ENCODE measurements around the gene ENO2. TPM values are rescaled to one million over a fixed set of nuclear protein-coding genes. Genes with fewer than 3 reads are reported as not detected.

The ENO2 gene
- total RNA-seq, 1 experiment from 2014 or later: 30.2 TPM

GRCh38 chr12:6928022-6928702 is 13.8 kb downstream of the ENO2 start:
- Histone ChIP-seq H3K36me3 (ENCODE audit: low read depth, low read length) (no peaks in the 10 kb centered on the region), H3K4me3 (ENCODE audit: low read length) (peak overlapping the region; percentile 93), H3K79me2 (ENCODE audit: low read length) (peaks cover 55% of the 10 kb centered on the region), H3K4me2 (ENCODE audit: low read length) (peak overlapping the region; percentile 95), H3K9ac (ENCODE audit: low read length) (peak overlapping the region; percentile 84), H4K20me1 (ENCODE audit: low read length) (no peaks in the 10 kb centered on the region; the same call in 1 of the 2 replicates), H3K27ac (ENCODE audit: low read length) (no peak overlapping the region), H3K9me2 (replicated peaks; ENCODE audit: low read length) (no peaks in the 10 kb centered on the region), H3K4me1 (ENCODE audit: insufficient read depth, low read length) (peaks cover 43% of the 10 kb centered on the region), H2AFZ (ENCODE audit: low read length) (peak overlapping the region; percentile 57), H3K9me3 (ENCODE audit: low read length) (no peaks in the 10 kb centered on the region), H3F3A (ENCODE audit: low read length, unreplicated experiment) (no peaks in the 10 kb centered on the region), H3K27me3 (ENCODE audit: low read length) (no peaks in the 10 kb centered on the region)
- POLR2A ChIA-PET (ENCODE audit: unreplicated experiment): no interaction called here
- DNase-seq (no peak), ATAC-seq (no peak)
- BruUV-seq (replicated peaks): no TSS peak
- intact Hi-C loops (cut with micrococcal nuclease): loop anchor here (5.0 kb wide), 1 partner anchor 61 kb away; the partner anchor contains the start of gene TPI1
- TF ChIP-seq EZH2 (IDR thresholded peaks at IDR 0.05; ENCODE audit: low read length, unreplicated experiment): no peak
- CTCF ChIA-PET: interaction anchor here (0.6 kb wide), 1 partner anchor 55 kb away, joined by 6 read pairs; the partner anchor contains the start of gene SPSB2

GRCh38 chr12:6928703-6929407 is 14.5 kb downstream of the ENO2 start:
- Histone ChIP-seq H3K27me3 (ENCODE audit: low read length) (no peaks in the 10 kb centered on the region), H4K20me1 (ENCODE audit: low read length) (no peaks in the 10 kb centered on the region; the same call in 1 of the 2 replicates), H3K4me2 (ENCODE audit: low read length) (peak overlapping the region; percentile 95), H3K79me2 (ENCODE audit: low read length) (peaks cover 55% of the 10 kb centered on the region), H3K9me2 (replicated peaks; ENCODE audit: low read length) (no peaks in the 10 kb centered on the region), H3K4me1 (ENCODE audit: insufficient read depth, low read length) (peaks cover 43% of the 10 kb centered on the region), H2AFZ (ENCODE audit: low read length) (peak overlapping the region; percentile 57), H3K4me3 (ENCODE audit: low read length) (peak overlapping the region; percentile 93), H3K9me3 (ENCODE audit: low read length) (no peaks in the 10 kb centered on the region), H3K36me3 (ENCODE audit: low read depth, low read length) (no peaks in the 10 kb centered on the region), H3K9ac (ENCODE audit: low read length) (peak overlapping the region; percentile 84), H3F3A (ENCODE audit: low read length, unreplicated experiment) (no peaks in the 10 kb centered on the region), H3K27ac (ENCODE audit: low read length) (no peak overlapping the region)
- no peak for DNase-seq
- CTCF ChIA-PET: interaction anchor here (0.6 kb wide), 1 partner anchor 56 kb away, joined by 6 read pairs; the partner anchor contains the start of gene SPSB2
- intact Hi-C loops (cut with micrococcal nuclease): loop anchor here (5.0 kb wide), 1 partner anchor 62 kb away; the partner anchor contains the start of gene TPI1
- no TSS peak for BruUV-seq (replicated peaks)
- no peak for ATAC-seq
- POLR2A ChIA-PET (ENCODE audit: unreplicated experiment): interaction anchor here (0.5 kb wide), 1 partner anchor 15 kb away, joined by 12 read pairs; the partner anchor contains the start of gene C12orf57
- no peak for TF ChIP-seq EZH2 (IDR thresholded peaks at IDR 0.05; ENCODE audit: low read length, unreplicated experiment)

- no peak for ATAC-seq
- no peaks in the 10 kb centered on the region for H3K9me3 ChIP-seq (ENCODE audit: low read length)
Measured at GRCh38 chr12:6929466-6930452, 15.4 kb downstream of the ENO2 start.

More at GRCh38 chr12:6929466-6930452, 15.4 kb downstream of the ENO2 start:
- Histone ChIP-seq H3K4me3 (ENCODE audit: low read length) (peak overlapping the region; percentile 93), H3K27me3 (ENCODE audit: low read length) (no peaks in the 10 kb centered on the region), H2AFZ (ENCODE audit: low read length) (no peak overlapping the region), H3K4me1 (ENCODE audit: insufficient read depth, low read length) (peaks cover 39% of the 10 kb centered on the region), H3K79me2 (ENCODE audit: low read length) (peaks cover 55% of the 10 kb centered on the region), H3K9me2 (replicated peaks; ENCODE audit: low read length) (no peaks in the 10 kb centered on the region), H3F3A (ENCODE audit: low read length, unreplicated experiment) (no peaks in the 10 kb centered on the region), H3K36me3 (ENCODE audit: low read depth, low read length) (peaks cover 4% of the 10 kb centered on the region; the same call in 1 of the 2 replicates), H3K9ac (ENCODE audit: low read length) (peak overlapping the region; percentile 84), H3K4me2 (ENCODE audit: low read length) (peak overlapping the region; percentile 95), H3K27ac (ENCODE audit: low read length) (no peak overlapping the region), H4K20me1 (ENCODE audit: low read length) (no peaks in the 10 kb centered on the region; the same call in 1 of the 2 replicates)
- TF ChIP-seq CTCF (conservative IDR thresholded peaks at IDR 0.05; ENCODE audit: low read depth, low read length): no peak
- TF ChIP-seq EZH2phosphoT487 (IDR thresholded peaks at IDR 0.05; ENCODE audit: borderline replicate concordance, low read length): no peak
- TF ChIP-seq EZH2 (IDR thresholded peaks at IDR 0.05; ENCODE audit: low read length, unreplicated experiment): no peak
- no TSS peak for BruUV-seq (replicated peaks)
- CTCF ChIA-PET: no interaction called here
- intact Hi-C loops (cut with micrococcal nuclease): loop anchor here (5.0 kb wide), 1 partner anchor 62 kb away; the partner anchor contains the start of gene TPI1
- no peak for DNase-seq
- POLR2A ChIA-PET (ENCODE audit: unreplicated experiment): interaction anchor here (0.5 kb wide), 1 partner anchor 14 kb away, joined by 12 read pairs; the partner anchor contains the start of gene C12orf57
